NCI-H146 treated with DMSO at 0.1 percent for 48 hours (cell line): ENCODE measurements around the gene LCP2.

Experiments used
- DNase-seq: peaks from one replicate; lab custom pipeline; 2025; ENCODE audit not compliant: unreplicated experiment; lab: John Stamatoyannopoulos, UW

The LCP2 gene

DNA sequence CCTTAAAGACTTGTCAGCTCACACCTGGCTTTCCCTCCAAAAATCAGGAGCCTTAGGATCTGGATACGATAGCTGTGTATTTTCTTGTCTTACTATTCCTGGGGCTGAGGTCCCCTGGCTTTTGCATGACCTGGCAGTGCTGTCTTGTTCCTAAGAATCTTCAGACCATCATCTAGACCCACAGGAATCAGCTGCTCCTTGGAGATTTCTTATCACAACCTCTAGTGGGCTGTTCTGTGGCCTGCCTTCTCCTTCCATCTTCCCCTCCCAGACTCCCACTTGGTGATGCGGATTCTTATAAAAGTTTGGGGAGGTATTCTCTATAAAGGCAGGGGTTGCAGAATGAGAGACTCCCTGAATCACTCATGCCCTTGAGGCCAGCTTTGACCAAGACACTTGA lies 21.4 kb downstream of the LCP2 start:
- no peak for DNase-seq

DNA sequence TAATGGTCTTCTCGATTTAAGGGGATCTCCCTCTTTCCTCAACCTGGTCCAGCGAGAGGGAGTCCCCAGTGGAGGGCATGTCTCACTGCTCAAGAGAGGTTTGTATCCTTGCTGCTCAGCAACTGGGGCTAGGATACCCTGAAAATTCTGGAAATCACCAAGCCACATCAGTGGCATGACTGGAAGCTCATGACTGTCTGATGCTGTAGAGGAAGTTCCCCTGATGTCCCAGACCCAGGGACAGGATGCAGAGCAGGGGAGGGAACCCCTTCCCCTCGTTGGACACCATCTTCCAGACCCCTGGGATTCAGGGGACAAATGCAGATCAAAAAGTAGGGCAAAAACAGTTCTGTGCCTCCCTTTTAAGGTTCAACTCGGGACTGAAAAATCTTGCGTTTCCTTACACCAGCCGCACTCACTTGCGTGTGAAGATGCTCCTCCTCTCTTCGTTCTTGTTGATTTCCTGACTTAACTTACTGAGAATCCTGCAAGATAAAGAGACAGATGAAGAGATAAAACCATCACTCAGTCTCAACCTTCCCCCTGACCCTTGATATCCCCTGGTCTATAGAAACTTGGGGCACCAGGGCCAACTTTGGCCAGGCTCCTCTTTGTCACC lies 22.1 kb downstream of the LCP2 start:
- no peak for DNase-seq

DNA sequence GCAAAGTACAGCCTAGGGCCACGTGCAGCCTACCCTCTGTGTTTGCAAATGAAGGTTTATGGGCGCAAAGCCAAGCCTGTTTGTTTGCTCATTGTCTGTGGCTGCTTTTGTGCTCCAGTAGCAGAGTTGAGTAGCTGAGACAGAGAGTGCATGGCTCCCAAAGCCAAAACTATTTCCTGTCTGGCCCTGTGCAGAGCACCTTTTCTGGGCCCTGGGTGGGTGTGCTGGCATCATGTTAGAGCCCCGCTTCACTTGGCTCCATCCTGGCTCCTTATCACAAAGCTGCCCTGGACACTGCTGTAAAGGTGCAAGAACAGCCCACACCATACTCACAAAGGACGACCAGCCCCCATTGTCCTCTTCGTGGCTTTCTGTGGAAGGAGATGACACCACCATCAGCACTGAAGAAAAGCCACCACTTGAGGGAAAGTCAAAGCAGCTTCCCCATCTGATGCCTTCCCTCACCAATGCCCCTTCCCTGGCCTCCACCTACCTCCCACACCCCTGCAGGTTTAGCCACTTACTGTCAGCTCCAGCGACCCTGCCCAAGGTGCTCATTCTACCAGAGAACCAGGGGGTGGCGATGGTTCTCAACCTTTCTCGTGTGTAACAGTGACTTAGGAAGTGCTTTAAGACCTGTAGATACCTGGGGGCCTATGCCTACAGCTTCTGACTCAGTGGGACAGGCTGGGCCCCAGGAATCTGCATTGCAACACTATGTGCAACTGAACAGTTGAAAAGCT lies 23.4 kb downstream of the LCP2 start:
- DNase-seq, result no peak

DNA sequence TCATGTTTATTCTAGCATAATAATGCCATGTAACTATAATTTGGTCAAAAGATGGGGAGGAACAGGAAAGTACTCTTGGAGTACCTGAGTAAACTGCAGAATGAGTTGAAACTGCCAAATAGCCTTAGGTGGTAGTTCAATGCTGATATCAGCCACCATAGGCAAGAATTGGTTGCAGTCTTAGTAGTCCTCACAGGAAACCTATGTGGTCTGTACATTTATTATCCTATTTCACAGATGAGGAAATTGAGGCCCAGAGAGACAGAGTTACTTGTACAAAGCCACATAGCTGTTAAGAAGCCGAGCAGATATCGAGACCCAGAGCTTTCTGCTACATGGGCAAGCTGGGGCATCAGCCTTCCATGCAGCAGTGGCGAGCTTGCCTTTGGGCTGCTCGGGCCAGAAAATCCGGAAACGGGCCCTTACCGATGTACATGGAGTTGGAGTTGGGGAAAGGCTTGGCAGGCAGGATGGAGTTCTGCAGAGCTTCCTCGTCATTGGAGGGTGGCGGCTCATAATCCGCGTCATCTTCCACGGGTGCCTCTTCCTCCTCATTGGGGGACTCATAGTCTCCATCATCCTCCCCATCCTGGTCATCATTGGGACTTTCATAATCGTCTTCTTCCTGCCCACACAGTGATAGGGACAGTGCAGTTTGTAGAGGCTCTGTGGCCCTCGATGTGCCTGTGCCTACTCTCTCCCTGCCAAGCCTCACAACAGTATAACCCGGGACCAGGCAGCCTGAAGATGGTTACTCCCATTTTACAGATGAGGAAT lies 27.1 kb downstream of the LCP2 start:
- DNase-seq, result no peak

DNA sequence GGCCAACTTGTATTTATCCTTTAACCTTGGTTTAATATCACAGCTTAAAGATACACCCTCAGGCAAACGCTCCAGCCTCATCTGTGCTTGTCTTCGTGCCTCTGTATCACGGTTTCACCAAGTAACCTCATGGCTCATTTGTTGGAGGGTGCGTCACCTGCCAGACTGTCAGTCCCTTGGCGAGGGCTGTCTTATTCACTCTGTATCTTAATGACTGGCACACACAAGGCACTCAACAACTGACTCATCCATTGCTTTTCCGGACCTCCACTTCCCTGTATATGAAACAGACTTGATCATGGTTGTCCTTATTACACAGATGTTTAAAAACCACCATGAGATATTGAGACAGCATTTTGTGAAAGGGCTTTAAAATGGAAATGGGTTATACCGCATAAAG lies 28.0 kb downstream of the LCP2 start:
- DNase-seq, result no peak

DNA sequence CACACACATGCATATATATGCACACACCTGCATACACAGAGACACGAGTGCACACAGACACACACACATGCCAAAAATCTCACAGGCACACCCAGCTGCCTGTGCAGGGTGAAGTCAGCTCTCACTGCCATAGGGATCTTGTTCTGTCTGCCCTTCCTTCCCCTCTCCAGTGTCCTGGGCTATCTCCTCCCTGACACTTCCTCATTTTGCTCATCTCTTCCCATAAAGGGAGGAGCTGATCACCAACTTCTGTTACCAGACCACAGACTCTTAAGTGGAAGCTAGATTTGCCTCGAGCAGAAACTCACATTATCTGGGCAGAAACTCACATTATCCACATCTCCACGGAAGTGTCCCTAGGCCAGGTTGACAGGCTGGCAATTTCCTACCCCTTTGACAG lies 28.7 kb downstream of the LCP2 start:
- DNase-seq, result no peak

DNA sequence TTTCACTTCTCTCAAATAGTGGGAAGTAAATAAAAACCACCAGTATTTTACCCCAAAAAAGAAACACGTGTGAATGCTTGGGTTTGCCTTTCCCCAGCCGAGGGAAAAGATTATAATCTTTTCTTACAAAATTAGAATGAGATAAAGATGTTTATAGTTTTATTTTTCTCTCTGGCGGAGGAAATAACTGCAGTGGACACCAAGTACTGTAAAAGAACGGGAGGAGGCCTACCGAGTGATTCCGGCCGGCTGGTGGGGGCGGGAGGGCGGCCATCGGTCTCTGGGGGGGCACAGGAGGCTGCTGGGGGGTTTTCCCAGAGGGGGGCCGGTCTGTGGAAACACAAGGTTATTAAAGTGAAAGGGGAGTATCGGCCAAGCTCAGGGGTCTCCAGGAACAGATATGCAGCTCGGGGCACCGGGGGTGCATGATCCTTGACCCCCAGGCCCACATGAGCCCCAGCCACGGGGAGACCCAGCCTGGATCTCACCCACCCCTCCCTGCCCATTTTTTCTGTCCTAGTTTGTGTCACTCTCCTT lies 29.4 kb downstream of the LCP2 start:
- no peak for DNase-seq

DNA sequence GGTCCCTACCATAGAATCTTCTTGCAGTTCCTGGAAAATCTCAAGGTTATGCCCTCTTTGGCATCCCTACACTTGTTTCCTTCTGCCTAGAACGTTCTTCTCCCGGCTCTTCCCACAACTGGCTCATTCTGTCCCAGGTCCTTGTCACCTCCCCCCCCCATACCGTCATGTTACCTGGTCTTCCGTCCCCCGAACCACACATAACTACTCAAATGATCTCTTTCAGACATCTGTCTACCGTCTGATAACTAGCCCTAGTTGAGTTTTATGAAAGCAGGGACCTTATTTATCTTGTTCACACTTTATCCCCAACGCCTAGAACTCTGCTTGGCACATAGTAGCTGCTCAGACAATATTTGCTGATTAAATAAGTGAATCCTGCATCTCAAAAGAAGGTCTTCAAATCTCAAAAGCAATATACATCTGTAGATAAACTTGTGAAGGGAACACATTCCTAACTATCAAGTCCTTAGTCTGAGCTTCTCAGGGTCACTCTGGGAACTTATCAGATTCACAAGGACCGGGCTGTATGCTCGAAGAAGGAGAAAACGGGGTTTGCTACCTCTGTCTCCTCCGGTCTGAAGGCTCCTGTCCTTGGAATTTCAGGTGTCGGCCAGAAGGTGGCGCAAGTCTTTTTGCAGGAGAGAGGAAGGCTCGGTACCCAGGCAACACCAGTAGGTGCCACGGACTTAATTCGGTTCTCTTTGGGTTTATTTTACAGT lies 30.0 kb downstream of the LCP2 start:
- DNase-seq, result no peak

DNA sequence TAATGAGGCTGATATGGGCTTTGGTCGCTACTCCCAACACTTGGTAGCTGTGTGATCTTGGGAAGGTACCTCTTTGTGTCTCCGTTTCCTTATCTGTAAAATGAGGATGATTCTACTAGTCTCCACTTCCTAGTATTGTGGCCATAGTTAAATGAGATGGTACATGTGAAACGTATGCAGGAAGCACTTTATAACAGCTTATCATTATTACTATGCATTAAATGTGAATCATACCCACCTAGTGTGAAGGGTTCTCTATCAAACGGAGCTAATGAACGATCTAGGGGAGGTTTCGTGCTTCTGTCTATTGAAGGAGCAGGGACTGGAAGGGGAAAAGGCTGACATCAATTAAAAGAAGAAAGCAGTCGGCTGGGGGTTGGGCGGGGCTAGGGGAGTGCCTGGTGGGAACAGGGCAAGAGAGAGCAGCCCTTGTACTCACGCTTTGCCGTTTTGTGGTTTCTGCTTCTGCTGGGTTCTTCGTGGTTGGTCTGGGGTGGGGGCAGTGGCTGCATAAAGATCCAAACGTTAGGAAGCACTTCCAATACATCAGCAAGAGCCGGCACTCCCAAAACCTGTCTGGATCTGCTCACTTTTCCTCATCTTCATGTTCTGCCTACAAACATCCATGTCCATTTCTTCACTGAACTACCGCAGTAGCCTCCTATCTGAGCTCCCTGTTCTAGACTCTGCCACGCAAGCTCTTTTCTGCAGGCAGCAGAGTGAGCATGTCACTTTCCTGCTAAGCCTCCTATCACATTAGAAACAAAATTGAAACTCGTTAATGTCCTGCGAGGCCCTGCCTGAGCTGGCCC lies 30.8 kb downstream of the LCP2 start:
- no peak for DNase-seq

DNA sequence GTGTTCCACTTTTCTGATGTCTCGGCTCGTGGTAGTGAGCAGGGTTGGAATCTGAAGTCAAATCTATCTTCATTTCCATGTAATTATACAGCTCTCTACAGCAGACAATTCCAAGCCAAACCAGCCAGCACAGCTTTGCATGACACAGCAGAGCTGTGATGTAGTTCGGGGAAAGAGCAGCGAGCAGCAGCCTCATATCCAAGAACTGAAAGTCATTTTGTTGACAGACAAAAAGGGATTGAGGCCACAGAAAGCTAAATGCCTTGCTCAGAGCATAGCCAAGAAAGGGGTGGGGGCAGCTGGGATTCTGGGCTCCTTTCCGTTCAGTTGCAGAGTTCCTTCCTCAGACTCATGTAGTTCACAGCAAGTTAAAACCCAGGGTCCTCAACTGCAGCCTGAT lies 32.1 kb downstream of the LCP2 start:
- DNase-seq, result no peak

DNA sequence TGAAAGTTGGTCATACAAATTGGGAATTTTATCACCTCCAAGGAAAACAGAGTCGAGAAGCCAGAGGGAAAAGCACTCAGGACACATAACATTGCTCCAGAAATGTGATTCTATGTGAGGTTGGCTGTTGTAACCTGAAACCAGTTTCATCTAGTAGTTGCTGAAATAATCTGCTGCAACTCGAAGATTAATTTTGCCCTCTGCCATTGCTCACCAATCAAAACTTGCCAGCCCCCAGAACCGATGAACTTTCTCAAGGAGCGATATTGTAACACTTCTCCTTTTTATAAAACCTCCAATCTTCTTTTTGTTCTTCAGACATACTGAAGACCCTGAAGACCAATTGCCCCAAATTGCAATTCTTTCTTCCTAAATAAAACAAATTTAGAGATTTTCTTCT lies 33.7 kb downstream of the LCP2 start:
- DNase-seq, result no peak

DNA sequence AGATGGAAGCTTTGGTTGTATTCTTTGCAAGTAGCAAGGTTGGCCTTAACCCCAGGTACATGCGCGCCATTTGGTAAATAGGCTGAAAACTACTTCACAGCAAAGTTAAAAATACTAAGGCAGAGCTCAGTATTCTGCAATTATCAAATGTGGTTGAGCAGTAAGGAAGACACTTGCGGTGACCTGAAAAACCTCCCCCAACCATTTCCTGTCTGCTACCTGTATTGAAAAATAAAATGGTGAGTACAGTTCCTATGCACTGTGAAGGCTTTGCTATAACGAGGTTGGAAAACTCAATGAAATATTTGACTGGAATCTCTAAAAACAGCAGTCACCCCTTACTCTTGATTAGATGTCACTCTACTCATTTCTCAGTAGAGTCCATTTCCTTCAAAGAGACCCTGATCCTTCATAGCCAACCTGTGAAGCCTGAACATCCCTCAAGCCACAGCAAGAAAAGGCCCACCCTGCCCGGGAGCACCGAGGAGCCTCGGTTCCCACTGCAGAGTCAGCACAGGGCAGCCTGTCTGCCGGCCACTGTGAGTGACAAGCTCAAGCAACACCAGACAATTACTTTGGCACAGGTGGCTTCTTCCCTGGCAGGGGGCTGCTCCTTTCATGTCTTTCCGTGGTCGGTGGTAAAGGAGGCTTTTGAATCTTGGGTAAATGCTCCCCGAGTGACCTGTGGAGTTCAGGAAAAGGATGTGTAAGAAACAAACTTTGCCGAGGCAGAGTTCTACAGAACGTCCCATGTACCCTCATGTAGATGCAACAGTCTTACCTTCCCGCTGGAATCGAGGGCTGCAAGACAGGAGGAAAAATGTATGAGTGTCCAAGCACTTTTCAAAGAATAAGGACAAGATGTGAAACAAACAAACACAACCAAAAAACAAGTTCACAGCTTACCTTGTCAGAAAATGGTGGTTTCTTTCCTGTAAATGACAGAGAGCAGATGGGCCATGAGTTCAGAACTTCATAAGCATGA lies 35.2 kb downstream of the LCP2 start:
- no peak for DNase-seq

DNA sequence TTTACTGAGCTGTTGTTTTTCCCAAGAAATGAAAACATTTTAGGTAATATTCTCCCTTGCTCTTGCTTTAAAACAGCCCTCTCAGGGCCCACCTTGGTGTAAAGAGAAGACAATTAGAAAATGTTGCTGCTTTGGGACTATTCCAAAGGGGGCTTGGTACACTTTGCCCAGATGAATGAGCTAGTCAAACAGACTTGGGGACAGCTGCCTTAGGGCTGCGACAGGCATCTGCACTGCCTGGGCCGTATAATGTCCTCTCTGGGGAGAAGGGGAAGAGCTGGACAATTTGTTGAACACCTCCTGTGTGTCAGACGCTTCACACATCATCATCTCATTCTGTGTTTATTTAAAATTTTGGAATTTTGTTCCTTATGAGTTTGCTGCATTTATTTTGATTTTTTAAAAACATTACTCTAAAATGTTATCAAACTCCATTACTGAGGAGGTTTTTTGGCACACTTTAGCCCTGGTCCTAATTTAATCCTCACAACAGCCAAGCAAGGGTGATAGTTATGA lies 36.0 kb downstream of the LCP2 start:
- no peak for DNase-seq

DNA sequence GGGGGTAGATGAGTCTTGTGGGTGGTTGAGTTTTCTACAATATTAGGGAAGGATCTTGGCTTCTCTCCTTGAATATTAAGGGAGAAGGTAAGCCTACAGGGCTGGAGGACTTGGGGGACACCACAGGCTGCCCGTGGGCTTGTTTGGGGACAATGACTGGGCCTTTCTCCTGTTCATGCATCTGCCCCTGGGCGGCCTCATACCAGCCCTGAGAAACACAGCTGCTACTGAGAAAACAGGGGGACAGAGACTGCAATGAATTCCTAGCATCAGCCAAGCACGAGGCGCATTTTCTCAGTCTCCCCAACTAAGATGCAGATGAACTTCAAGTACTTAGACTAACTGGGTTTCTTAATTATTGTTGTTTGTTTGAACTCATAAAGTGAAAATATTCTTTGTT lies 40.2 kb downstream of the LCP2 start:
- DNase-seq, result no peak

DNA sequence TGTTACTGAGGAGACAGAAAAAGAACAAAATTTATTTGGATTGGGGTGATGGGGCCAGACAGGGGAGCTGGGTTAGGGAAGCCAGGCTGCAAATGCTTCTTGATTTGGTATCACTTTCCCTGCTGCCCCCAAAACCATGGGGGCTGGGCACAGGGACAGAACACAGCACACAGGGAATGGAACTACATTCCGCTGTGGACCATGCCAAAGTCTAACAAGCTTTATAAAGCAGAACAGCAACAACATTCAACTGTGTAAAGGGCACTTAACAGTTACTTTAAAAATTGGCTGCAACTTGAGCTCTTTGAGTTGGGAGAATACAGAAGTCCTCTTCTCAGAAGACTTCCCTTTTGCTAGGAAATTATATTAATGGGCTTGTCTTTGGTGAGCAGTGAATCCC lies 41.0 kb downstream of the LCP2 start:
- no peak for DNase-seq

DNA sequence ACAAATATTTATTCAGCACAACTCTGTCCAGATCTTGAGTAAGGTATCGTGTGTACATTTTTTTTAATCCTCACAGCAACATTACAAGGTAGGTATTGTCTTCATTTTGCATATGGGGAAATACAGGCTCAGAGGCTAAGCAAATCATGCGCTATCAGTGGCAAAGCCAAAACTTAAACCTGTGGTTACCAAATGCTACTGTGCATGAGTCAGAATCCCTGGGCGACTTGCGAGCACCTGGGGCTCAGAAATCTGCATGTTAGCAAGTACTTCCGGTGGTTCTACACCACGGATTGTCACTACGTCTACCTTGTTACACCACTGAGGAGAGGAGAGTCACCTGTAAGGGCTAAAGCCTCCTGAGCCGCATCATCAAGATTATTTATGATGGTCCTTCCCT lies 43.5 kb downstream of the LCP2 start:
- no peak for DNase-seq

DNA sequence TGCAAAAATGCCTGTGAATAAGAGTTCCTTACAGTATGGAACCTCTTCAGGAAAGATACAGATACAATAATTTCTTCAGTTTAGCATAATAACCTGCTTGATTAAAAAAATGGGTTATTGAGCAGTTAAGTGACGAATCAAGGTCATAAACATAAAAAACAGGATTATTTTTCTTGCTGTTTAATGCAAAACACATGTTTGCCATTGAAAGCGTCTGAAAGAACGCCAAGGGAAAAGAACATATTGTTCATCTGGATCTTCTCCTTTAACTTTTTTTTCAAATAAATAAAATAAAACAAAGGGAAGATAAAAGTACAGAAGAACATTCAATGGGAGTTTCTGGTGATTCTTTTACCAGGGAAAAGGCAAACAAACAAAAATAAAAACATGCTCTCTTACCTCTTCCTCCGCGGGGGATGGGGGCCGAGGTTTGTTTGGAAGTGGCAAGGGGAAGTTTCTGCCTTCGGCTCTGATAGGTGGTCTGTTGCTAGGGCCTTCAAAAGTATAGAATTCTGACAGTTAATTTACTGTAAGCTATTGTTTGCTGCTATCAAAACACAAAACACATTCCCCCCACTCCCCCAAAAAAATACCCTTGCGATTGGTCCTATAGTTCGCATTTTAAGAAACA lies 44.7 kb downstream of the LCP2 start:
- DNase-seq, result no peak

DNA sequence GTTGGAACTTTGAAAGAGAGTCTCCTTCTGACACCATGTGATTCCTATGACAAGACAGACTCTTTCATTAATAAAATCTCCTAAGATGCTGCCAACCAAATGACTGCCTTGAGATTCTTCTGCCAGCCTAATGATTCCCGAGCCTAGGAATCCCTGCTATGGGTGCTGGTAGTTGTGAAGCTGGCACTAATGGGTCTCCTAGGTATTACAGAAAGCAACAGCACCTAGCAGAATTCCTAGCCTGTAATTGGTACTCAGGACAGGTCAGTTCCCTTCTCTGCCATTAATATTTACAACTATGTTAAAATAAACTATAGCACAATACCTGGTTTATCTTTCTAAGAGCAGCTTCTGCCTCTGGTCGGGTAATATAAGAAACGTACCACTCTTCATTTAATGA lies 45.5 kb downstream of the LCP2 start:
- no peak for DNase-seq

DNA sequence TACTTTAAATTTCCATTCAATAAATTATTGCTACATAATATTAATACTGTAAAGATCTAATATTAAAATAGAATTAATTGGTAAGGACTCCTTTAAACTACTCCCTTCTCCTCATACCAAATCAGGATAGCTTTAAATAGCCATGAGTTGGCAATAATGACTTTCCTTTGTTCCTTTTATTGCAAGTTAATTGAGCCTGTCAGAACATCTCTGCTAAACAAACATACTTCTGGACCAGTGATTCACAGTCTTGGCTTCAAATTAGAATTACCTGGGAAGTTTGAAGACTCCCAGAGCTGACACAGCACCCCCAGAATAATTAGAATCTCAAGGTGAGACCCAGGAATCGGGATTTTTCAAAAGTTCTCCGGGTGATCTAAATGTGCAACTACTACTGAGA lies 46.1 kb downstream of the LCP2 start:
- no peak for DNase-seq
